NB4 (cell line): Measurements from ENCODE around the gene KISS1R.

Source experiments
- MYC ChIP-seq: IDR thresholded peaks from 2 replicates; pipeline ENCODE4 v1.6.1; 2011; ENCODE audit warnings: low read depth, low read length
- POLR2A ChIP-seq: IDR thresholded peaks from 2 replicates; pipeline ENCODE4 v1.6.1; 2011; ENCODE audit warnings: mild to moderate bottlenecking; ENCODE audit not compliant: insufficient read length; ENCODE audit errors: extremely low read depth
- TF ChIP-seq, protein P1 (sequence below): IDR thresholded peaks from one replicate; pipeline ENCODE4 v1.5.1; 2012; ENCODE audit warnings: low read depth, low read length

DNA sequence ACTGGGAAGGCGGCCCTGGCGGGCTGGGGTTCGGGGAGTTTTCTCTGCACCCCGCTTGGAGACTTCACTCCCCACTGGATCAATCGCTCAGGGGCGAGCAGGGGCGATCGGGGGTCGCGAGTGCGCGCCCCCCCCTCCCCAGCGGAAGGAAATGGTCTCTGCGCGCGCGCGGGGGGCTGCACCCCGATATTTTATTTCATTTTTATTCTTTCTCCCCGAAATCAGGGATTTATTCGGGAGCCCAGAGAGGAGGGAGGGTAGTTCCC lies 9.1 kb downstream of the KISS1R start:
- TF ChIP-seq, protein P1, sequence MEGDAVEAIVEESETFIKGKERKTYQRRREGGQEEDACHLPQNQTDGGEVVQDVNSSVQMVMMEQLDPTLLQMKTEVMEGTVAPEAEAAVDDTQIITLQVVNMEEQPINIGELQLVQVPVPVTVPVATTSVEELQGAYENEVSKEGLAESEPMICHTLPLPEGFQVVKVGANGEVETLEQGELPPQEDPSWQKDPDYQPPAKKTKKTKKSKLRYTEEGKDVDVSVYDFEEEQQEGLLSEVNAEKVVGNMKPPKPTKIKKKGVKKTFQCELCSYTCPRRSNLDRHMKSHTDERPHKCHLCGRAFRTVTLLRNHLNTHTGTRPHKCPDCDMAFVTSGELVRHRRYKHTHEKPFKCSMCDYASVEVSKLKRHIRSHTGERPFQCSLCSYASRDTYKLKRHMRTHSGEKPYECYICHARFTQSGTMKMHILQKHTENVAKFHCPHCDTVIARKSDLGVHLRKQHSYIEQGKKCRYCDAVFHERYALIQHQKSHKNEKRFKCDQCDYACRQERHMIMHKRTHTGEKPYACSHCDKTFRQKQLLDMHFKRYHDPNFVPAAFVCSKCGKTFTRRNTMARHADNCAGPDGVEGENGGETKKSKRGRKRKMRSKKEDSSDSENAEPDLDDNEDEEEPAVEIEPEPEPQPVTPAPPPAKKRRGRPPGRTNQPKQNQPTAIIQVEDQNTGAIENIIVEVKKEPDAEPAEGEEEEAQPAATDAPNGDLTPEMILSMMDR, result no peak
- no peak for TF ChIP-seq POLR2A
- no peak for TF ChIP-seq MYC
